Breast epithelium (tissue), 3 donors: ENCODE measurements around the gene COL9A2.

Experiments used
- CTCF ChIP-seq, 3 donors: fragments of 450-650 bp; IDR thresholded peaks; one replicate each; pipeline ENCODE4 v1.5.1; 2016 to 2017; ENCODE audit warnings: antibody characterized with exemption in 3 of 3, mild to moderate bottlenecking in 3 of 3, moderate library complexity in 3 of 3
- POLR2A ChIP-seq: fragments of 450-650 bp; IDR thresholded peaks from one replicate; pipeline ENCODE4 v1.6.1; 2016; ENCODE audit warnings: antibody characterized with exemption, mild to moderate bottlenecking, moderate library complexity
- POLR2AphosphoS5 ChIP-seq, 3 donors: sonication (generic); formaldehyde crosslinking; IDR thresholded peaks; one replicate each; pipeline ENCODE4 v1.6.1; 2017; ENCODE audit warnings: antibody characterized with exemption in 3 of 3

- TF ChIP-seq POLR2AphosphoS5 (IDR thresholded peaks at IDR 0.05) (no peak), CTCF (IDR thresholded peaks at IDR 0.05) (no peak), POLR2A (no peak)
Measured at GRCh38 chr1:40363721-40364120, 46.6 kb upstream of the COL9A2 start.
